Ramos (cell line): ENCODE results near the gene SDR9C7.
"Not testable (repeated sequence)": the region's sequence is repeated elsewhere in the genome, so short reads cannot be mapped to it uniquely, and the experiment has no call there.

Source experiments
- in situ Hi-C: fragments of 300-500 bp; cut with MboI; formaldehyde crosslinking; loops from one replicate; pipeline ENCODE4 v1.14.3; 2022; ENCODE audit warnings: low sequenced_read_pairs; ENCODE audit not compliant: unreplicated experiment

SDR9C7 gene

GRCh38 chr12:56880125-56880992 is 53.8 kb downstream of the SDR9C7 start:
- in situ Hi-C loops = no loop called here

- in situ Hi-C loops = not testable (repeated sequence)
Measured at GRCh38 chr12:56879240-56880124, 54.7 kb downstream of the SDR9C7 start.

GRCh38 chr12:56878010-56878339 is 56.2 kb downstream of the SDR9C7 start:
- in situ Hi-C loops = no loop called here

- in situ Hi-C loops = no loop called here
Measured at GRCh38 chr12:56877195-56878009, 56.8 kb downstream of the SDR9C7 start.

GRCh38 chr12:56874821-56875220 is 59.4 kb downstream of the SDR9C7 start:
- in situ Hi-C loops = no loop called here

- in situ Hi-C loops = no loop called here
Measured at GRCh38 chr12:56873382-56873781, 60.8 kb downstream of the SDR9C7 start.
